GM18526 (cell line): Measurements from ENCODE around the gene LPIN3.

ENCODE experiments used
- POLR2A ChIP-seq: IDR thresholded peaks from 3 replicates; pipeline ENCODE4 v1.6.1; 2011; ENCODE audit not compliant: insufficient read length; ENCODE audit errors: extremely low read depth

LPIN3 gene

GRCh38 chr20:41353530-41353929 lies 12.9 kb downstream of the LPIN3 start:
- no peak for TF ChIP-seq POLR2A

- no peak for TF ChIP-seq POLR2A
These were observed 14.6 kb downstream of the LPIN3 start for GRCh38 chr20:41355192-41355591.

GRCh38 chr20:41355598-41356203 lies 15.1 kb downstream of the LPIN3 start:
- no peak for TF ChIP-seq POLR2A

GRCh38 chr20:41356951-41357350 lies 16.3 kb downstream of the LPIN3 start:
- no peak for TF ChIP-seq POLR2A

GRCh38 chr20:41357424-41358163 lies 17.0 kb downstream of the LPIN3 start:
- no peak for TF ChIP-seq POLR2A

GRCh38 chr20:41358230-41358629 lies 17.6 kb downstream of the LPIN3 start:
- no peak for TF ChIP-seq POLR2A

GRCh38 chr20:41358717-41359116 lies 18.1 kb downstream of the LPIN3 start:
- TF ChIP-seq POLR2A: no peak

GRCh38 chr20:41359541-41360011 lies 19.0 kb downstream of the LPIN3 start:
- no peak for TF ChIP-seq POLR2A

- no peak for TF ChIP-seq POLR2A
These were observed 20.5 kb downstream of the LPIN3 start for GRCh38 chr20:41360831-41361756.

GRCh38 chr20:41361757-41362747 lies 21.4 kb downstream of the LPIN3 start:
- TF ChIP-seq POLR2A: no peak

- TF ChIP-seq POLR2A: no peak
These were observed 22.1 kb downstream of the LPIN3 start for GRCh38 chr20:41362748-41363140.

- TF ChIP-seq POLR2A: no peak
These were observed 23.0 kb downstream of the LPIN3 start for GRCh38 chr20:41363601-41364000.

GRCh38 chr20:41364236-41364855 lies 23.7 kb downstream of the LPIN3 start:
- TF ChIP-seq POLR2A: no peak
